SK-N-SH (cell line): ENCODE results near the gene SOBP. TPM values are rescaled to one million over a fixed set of nuclear protein-coding genes. Genes with fewer than 3 reads are reported as not detected.

Source experiments
- CTCF ChIA-PET: fragments of 300-600, 350-600 bp; formaldehyde crosslinking; extraction: SDS; loops from one replicate; lab custom pipeline; 2021; lab: Yijun Ruan, JAX
- POLR2A ChIA-PET: fragments of 350-600 bp; sonication (Branson Sonifier 250); formaldehyde crosslinking; extraction: SDS; loops from one replicate; lab custom pipeline; 2020; ENCODE audit warnings: antibody characterized with exemption, inconsistent platforms; lab: Yijun Ruan, JAX
- DNase-seq: peaks from one replicate; pipeline ENCODE4 v3.0.0; 2012
- H2AFZ ChIP-seq: fragments of 200-600 bp; sonication (generic); 2 replicates; pipeline ENCODE4 v1.8.1; 2016; ENCODE audit warnings: antibody characterized with exemption, mild to moderate bottlenecking, low read depth
- H3F3A ChIP-seq: fragments of 200-600 bp; sonication (generic); replicated peaks from 2 replicates; pipeline ENCODE3; 2016; ENCODE audit warnings: antibody characterized with exemption, mild to moderate bottlenecking; ENCODE audit not compliant: insufficient read depth
- H3K27ac ChIP-seq, 2 experiments: fragments of 200-500 bp in 1 of 2; fragments of 200-600 bp in 1 of 2; sonication (Bioruptor generic) in 1 of 2; sonication (generic), shearing (Covaris generic) in 1 of 2; 2 replicates each; pipeline versions ENCODE4 v1.5.1 to v1.6.1; 2014 to 2016; ENCODE audit warnings: low read depth in 2 of 2, inconsistent platforms in 1 of 2, low read length in 1 of 2, mild to moderate bottlenecking in 1 of 2, mixed read lengths in 1 of 2
- H3K27me3 ChIP-seq: fragments of 200-600 bp; sonication (generic), shearing (Covaris generic); 2 replicates; pipeline ENCODE4 v1.6.1; 2016; ENCODE audit warnings: mixed run types; ENCODE audit not compliant: insufficient read depth
- H3K36me3 ChIP-seq, 2 experiments: fragments of 200-500 bp in 1 of 2; fragments of 200-600 bp in 1 of 2; sonication (Bioruptor generic) in 1 of 2; sonication (generic) in 1 of 2; replicated peaks in 1 of 2; 2 replicates each; pipeline versions ENCODE3 to v1.5.1; 2014 to 2016; ENCODE audit warnings: low read length in 1 of 2, mild to moderate bottlenecking in 1 of 2; ENCODE audit not compliant: insufficient read depth in 2 of 2, control insufficient read depth in 1 of 2
- H3K4me1 ChIP-seq, 2 experiments: fragments of 200-500 bp in 1 of 2; fragments of 200-600 bp in 1 of 2; sonication (Bioruptor generic) in 1 of 2; sonication (generic), shearing (Covaris generic) in 1 of 2; 2 replicates each; pipeline versions ENCODE4 v1.5.1 to v1.6.1; 2014 to 2016; ENCODE audit warnings: low read depth in 1 of 2, low read length in 1 of 2, mixed run types in 1 of 2; ENCODE audit not compliant: insufficient read depth in 2 of 2, control insufficient read depth in 1 of 2
- H3K4me2 ChIP-seq: fragments of 200-600 bp; sonication (generic), shearing (Covaris generic); 2 replicates; pipeline ENCODE4 v1.6.1; 2017; ENCODE audit warnings: mixed run types
- H3K4me3 ChIP-seq, 2 experiments: fragments of 200-500 bp in 1 of 2; fragments of 200-600 bp in 1 of 2; sonication (Bioruptor generic) in 1 of 2; sonication (generic), shearing (Covaris generic) in 1 of 2; 2 replicates each; pipeline versions ENCODE4 v1.5.1 to v1.8.1; 2014 to 2016; ENCODE audit warnings: low read depth in 2 of 2, inconsistent platforms in 1 of 2, low read length in 1 of 2, mild to moderate bottlenecking in 1 of 2, mixed read lengths in 1 of 2, moderate library complexity in 1 of 2
- H3K79me2 ChIP-seq: fragments of 200-600 bp; sonication (generic); 2 replicates; pipeline ENCODE4 v1.8.1; 2017; ENCODE audit warnings: mild to moderate bottlenecking; ENCODE audit not compliant: insufficient read depth
- H3K9ac ChIP-seq: fragments of 200-600 bp; sonication (generic); 2 replicates; pipeline ENCODE4 v1.6.1; 2017; ENCODE audit warnings: mixed run types
- H3K9me2 ChIP-seq: fragments of 200-600 bp; sonication (generic); 2 replicates; pipeline ENCODE4 v1.6.1; 2017; ENCODE audit warnings: mixed run types
- H3K9me3 ChIP-seq: fragments of 200-600 bp; sonication (generic); 2 replicates; pipeline ENCODE4 v1.6.1; 2017; ENCODE audit warnings: mixed run types, mild to moderate bottlenecking, moderate library complexity
- H4K20me1 ChIP-seq: fragments of 200-600 bp; sonication (generic); 2 replicates; pipeline ENCODE4 v1.6.1; 2017; ENCODE audit warnings: mild to moderate bottlenecking, mixed run types; ENCODE audit not compliant: insufficient read depth
- CHD2 ChIP-seq: fragments of 150-350 bp; IDR thresholded peaks from 2 replicates; pipeline ENCODE4 v1.6.1; 2018; ENCODE audit warnings: low read length; ENCODE audit not compliant: partially characterized antibody
- EP300 ChIP-seq, 2 experiments: IDR thresholded peaks; 2 replicates each; pipeline versions ENCODE4 v1.4.0 to v1.6.1; 2012; ENCODE audit warnings: borderline replicate concordance in 1 of 2, low read depth in 1 of 2, low read length in 1 of 2
- FOSL2 ChIP-seq: IDR thresholded peaks from 2 replicates; pipeline ENCODE4 v1.4.0; 2012; ENCODE audit warnings: low read depth, mild to moderate bottlenecking, moderate library complexity, borderline replicate concordance
- FOXM1 ChIP-seq: IDR thresholded peaks from 2 replicates; pipeline ENCODE4 v1.4.0; 2012; ENCODE audit warnings: low read depth, mild to moderate bottlenecking
- GATA2 ChIP-seq: sonication (generic); formaldehyde crosslinking; IDR thresholded peaks from 2 replicates; pipeline ENCODE4 v1.5.0; 2020; ENCODE audit warnings: mild to moderate bottlenecking, missing genetic modification reagents
- JUND ChIP-seq: IDR thresholded peaks from 2 replicates; pipeline ENCODE4 v1.4.0; 2012
- MXI1 ChIP-seq: IDR thresholded peaks from 2 replicates; pipeline ENCODE4 v1.6.1; 2012; ENCODE audit warnings: mild to moderate bottlenecking, low read depth, low read length, improper control_type of control experiment
- NFIC ChIP-seq: IDR thresholded peaks from 2 replicates; pipeline ENCODE4 v1.4.0; 2012; ENCODE audit warnings: borderline replicate concordance
- NRF1 ChIP-seq: IDR thresholded peaks from 2 replicates; pipeline ENCODE4 v1.6.1; 2012; ENCODE audit warnings: low read depth, mild to moderate bottlenecking, low read length
- RAD21 ChIP-seq: IDR thresholded peaks from 2 replicates; pipeline ENCODE4 v1.6.1; 2012; ENCODE audit warnings: mild to moderate bottlenecking, low read length
- RFX5 ChIP-seq: IDR thresholded peaks from 2 replicates; pipeline ENCODE4 v1.6.1; 2012; ENCODE audit warnings: mild to moderate bottlenecking, improper control_type of control experiment, low read length
- SIN3A ChIP-seq: IDR thresholded peaks from 2 replicates; pipeline ENCODE4 v1.6.1; 2012; ENCODE audit warnings: low read depth, mild to moderate bottlenecking, low read length, moderate library complexity, borderline replicate concordance
- SMC3 ChIP-seq: IDR thresholded peaks from 2 replicates; pipeline ENCODE4 v1.6.1; 2012; ENCODE audit warnings: low read depth, low read length, improper control_type of control experiment
- TAF1 ChIP-seq: IDR thresholded peaks from 2 replicates; pipeline ENCODE4 v1.6.1; 2012; ENCODE audit warnings: low read depth, mild to moderate bottlenecking, low read length, moderate library complexity, borderline replicate concordance
- TCF12 ChIP-seq: IDR thresholded peaks from 2 replicates; pipeline ENCODE4 v1.4.0; 2012
- TEAD4 ChIP-seq: IDR thresholded peaks from 2 replicates; pipeline ENCODE4 v1.4.0; 2012; ENCODE audit warnings: mild to moderate bottlenecking, borderline replicate concordance; ENCODE audit not compliant: insufficient read depth
- USF2 ChIP-seq: fragments of 150-350 bp; IDR thresholded peaks from 2 replicates; pipeline ENCODE4 v1.6.1; 2017; ENCODE audit warnings: antibody characterized with exemption, low read length, low read depth, borderline replicate concordance
- WGBS: methylation state at CpG from one replicate; pipeline ENCODE4 v1.1.6; 2017; ENCODE audit warnings: low lambda C conversion rate; 5-methylcytosine and 5-hydroxymethylcytosine counted together
- polyA plus RNA-seq, 3 experiments: library from polyadenylated mRNA; depleted of rRNA; stranded (reverse); fragments of >200 nt; gene quantifications; 2 replicates each; pipeline ENCODE4 v1.2.3, GENCODE V29; 2012
- TF ChIP-seq, protein P1 (sequence below): IDR thresholded peaks from 2 replicates; pipeline ENCODE4 v1.4.0; 2012; ENCODE audit warnings: low read depth, borderline replicate concordance
- TF ChIP-seq, protein P2 (sequence below): IDR thresholded peaks from 2 replicates; pipeline ENCODE4 v1.6.1; 2012; ENCODE audit warnings: mild to moderate bottlenecking, low read depth, low read length, moderate library complexity
- TF ChIP-seq, protein P3 (sequence below): fragments of 200-600 bp; sonication (generic); IDR thresholded peaks from 2 replicates; pipeline ENCODE4 v1.6.1; 2017; ENCODE audit warnings: antibody characterized with exemption, mild to moderate bottlenecking, moderate library complexity

SOBP gene
- polyA plus RNA-seq, 1 of the 3 experiments (the other 2 are of a cell fraction): 0.61 TPM

GRCh38 chr6:107546691-107547450 lies 57.0 kb downstream of the SOBP start:
- no peaks in the 10 kb centered on the region for H3K9me3 ChIP-seq
- POLR2A ChIA-PET: no interaction called here
- TF ChIP-seq, protein P1, sequence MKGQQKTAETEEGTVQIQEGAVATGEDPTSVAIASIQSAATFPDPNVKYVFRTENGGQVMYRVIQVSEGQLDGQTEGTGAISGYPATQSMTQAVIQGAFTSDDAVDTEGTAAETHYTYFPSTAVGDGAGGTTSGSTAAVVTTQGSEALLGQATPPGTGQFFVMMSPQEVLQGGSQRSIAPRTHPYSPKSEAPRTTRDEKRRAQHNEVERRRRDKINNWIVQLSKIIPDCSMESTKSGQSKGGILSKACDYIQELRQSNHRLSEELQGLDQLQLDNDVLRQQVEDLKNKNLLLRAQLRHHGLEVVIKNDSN: no peak
- TF ChIP-seq SIN3A (no peak), SMC3 (no peak), RAD21 (no peak), NRF1 (no peak), EP300 (IDR thresholded peaks at IDR 0.05; ENCODE audit: borderline replicate concordance in 1 of 2, low read depth in 1 of 2, low read length in 1 of 2) (no peak), CHD2 (no peak), NFIC (no peak), TEAD4 (no peak)
- TF ChIP-seq, protein P2, sequence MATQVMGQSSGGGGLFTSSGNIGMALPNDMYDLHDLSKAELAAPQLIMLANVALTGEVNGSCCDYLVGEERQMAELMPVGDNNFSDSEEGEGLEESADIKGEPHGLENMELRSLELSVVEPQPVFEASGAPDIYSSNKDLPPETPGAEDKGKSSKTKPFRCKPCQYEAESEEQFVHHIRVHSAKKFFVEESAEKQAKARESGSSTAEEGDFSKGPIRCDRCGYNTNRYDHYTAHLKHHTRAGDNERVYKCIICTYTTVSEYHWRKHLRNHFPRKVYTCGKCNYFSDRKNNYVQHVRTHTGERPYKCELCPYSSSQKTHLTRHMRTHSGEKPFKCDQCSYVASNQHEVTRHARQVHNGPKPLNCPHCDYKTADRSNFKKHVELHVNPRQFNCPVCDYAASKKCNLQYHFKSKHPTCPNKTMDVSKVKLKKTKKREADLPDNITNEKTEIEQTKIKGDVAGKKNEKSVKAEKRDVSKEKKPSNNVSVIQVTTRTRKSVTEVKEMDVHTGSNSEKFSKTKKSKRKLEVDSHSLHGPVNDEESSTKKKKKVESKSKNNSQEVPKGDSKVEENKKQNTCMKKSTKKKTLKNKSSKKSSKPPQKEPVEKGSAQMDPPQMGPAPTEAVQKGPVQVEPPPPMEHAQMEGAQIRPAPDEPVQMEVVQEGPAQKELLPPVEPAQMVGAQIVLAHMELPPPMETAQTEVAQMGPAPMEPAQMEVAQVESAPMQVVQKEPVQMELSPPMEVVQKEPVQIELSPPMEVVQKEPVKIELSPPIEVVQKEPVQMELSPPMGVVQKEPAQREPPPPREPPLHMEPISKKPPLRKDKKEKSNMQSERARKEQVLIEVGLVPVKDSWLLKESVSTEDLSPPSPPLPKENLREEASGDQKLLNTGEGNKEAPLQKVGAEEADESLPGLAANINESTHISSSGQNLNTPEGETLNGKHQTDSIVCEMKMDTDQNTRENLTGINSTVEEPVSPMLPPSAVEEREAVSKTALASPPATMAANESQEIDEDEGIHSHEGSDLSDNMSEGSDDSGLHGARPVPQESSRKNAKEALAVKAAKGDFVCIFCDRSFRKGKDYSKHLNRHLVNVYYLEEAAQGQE: no peak
- H3K27ac ChIP-seq: no peak overlapping the region
- no peaks in the 10 kb centered on the region for H3K27me3 ChIP-seq
- WGBS: 72% methylated on average over 6 of the region's 6 CpGs
- no peak for DNase-seq
- no peaks in the 10 kb centered on the region for H4K20me1 ChIP-seq
- no peaks in the 10 kb centered on the region for H3F3A ChIP-seq
- H3K4me1 ChIP-seq: peaks cover 0 to 24% of the 10 kb centered on the region in 2 experiments; a peak in 1 of 4 replicates
- no peak overlapping the region for H3K4me3 ChIP-seq
- no peak overlapping the region for H2AFZ ChIP-seq
- H3K9ac ChIP-seq: no peak overlapping the region
- H3K36me3 ChIP-seq: no peaks in the 10 kb centered on the region
- CTCF ChIA-PET: interaction anchor here (0.6 kb wide), 1 partner anchor 42 kb away, joined by 3 read pairs; no protein-coding TSS in a partner anchor
- no peaks in the 10 kb centered on the region for H3K9me2 ChIP-seq
- no peak overlapping the region for H3K4me2 ChIP-seq
- no peaks in the 10 kb centered on the region for H3K79me2 ChIP-seq

- Histone ChIP-seq H4K20me1 (no peaks in the 10 kb centered on the region), H3K36me3 (no peaks in the 10 kb centered on the region), H3K9me2 (no peaks in the 10 kb centered on the region), H3K4me3 (no peak overlapping the region), H3K27ac (no peak overlapping the region), H3K9ac (no peak overlapping the region), H3K79me2 (no peaks in the 10 kb centered on the region), H3K4me2 (no peak overlapping the region), H3F3A (no peaks in the 10 kb centered on the region), H3K27me3 (no peaks in the 10 kb centered on the region), H3K9me3 (no peaks in the 10 kb centered on the region), H3K4me1 (peaks cover 0 to 20% of the 10 kb centered on the region in 2 experiments; a peak in 1 of 4 replicates), H2AFZ (no peak overlapping the region)
- POLR2A ChIA-PET: no interaction called here
- CTCF ChIA-PET: interaction anchor here (0.6 kb wide), 1 partner anchor 43 kb away, joined by 3 read pairs; no protein-coding TSS in a partner anchor
- WGBS: 56% methylated on average over 2 of the region's 2 CpGs
- DNase-seq: no peak
- TF ChIP-seq FOXM1 (no peak), FOSL2 (no peak), TCF12 (no peak), TAF1 (no peak), GATA2 (CRISPR knock-in tag) (no peak), USF2 (no peak), JUND (no peak), SIN3A (no peak), RFX5 (no peak), MXI1 (no peak), SMC3 (no peak), NRF1 (no peak)
- TF ChIP-seq, protein P3, sequence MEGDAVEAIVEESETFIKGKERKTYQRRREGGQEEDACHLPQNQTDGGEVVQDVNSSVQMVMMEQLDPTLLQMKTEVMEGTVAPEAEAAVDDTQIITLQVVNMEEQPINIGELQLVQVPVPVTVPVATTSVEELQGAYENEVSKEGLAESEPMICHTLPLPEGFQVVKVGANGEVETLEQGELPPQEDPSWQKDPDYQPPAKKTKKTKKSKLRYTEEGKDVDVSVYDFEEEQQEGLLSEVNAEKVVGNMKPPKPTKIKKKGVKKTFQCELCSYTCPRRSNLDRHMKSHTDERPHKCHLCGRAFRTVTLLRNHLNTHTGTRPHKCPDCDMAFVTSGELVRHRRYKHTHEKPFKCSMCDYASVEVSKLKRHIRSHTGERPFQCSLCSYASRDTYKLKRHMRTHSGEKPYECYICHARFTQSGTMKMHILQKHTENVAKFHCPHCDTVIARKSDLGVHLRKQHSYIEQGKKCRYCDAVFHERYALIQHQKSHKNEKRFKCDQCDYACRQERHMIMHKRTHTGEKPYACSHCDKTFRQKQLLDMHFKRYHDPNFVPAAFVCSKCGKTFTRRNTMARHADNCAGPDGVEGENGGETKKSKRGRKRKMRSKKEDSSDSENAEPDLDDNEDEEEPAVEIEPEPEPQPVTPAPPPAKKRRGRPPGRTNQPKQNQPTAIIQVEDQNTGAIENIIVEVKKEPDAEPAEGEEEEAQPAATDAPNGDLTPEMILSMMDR: no peak
Observed at GRCh38 chr6:107547451-107547840, 57.5 kb downstream of the SOBP start.
